ELF-1 (cell line): ENCODE measurements around the gene IGF1.

Source experiments
- DNase-seq: peaks from one replicate; pipeline ENCODE4 v3.0.0-alpha.2; 2016; ENCODE audit warnings: low read depth, low spot score

Gene IGF1

GRCh38 chr12:102497743-102498142 lies 17.4 kb upstream of the IGF1 start:
- no peak for DNase-seq

GRCh38 chr12:102496591-102496990 lies 16.2 kb upstream of the IGF1 start:
- no peak for DNase-seq

DNA sequence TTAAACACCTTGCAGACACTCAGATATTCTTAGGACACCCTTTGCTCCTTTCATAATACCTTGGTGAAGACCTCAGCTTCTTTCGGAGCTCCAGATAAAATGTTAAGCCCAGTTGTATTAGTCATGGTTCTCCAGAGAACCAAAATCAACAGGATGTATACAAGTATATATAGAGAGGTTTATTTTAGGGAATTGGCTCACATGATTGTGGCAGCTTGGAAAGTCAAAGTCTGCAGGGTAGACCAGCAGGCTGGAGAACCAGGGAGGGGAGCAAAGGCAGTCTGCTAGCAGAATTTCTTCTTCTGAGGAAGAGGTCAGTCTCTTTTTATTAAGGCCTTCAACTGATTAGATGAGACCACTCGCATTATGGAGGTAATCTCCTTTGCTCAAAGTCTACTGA lies 6.9 kb upstream of the IGF1 start:
- no peak for DNase-seq

GRCh38 chr12:102486153-102486552 lies 5.8 kb upstream of the IGF1 start:
- DNase-seq = no peak

- DNase-seq = peak; percentile 56
These were observed 4.1 kb upstream of the IGF1 start for GRCh38 chr12:102484428-102484958.

GRCh38 chr12:102484017-102484416 lies 3.7 kb upstream of the IGF1 start:
- no peak for DNase-seq

- no peak for DNase-seq
These were observed 3.1 kb upstream of the IGF1 start for GRCh38 chr12:102483466-102483865.

DNA sequence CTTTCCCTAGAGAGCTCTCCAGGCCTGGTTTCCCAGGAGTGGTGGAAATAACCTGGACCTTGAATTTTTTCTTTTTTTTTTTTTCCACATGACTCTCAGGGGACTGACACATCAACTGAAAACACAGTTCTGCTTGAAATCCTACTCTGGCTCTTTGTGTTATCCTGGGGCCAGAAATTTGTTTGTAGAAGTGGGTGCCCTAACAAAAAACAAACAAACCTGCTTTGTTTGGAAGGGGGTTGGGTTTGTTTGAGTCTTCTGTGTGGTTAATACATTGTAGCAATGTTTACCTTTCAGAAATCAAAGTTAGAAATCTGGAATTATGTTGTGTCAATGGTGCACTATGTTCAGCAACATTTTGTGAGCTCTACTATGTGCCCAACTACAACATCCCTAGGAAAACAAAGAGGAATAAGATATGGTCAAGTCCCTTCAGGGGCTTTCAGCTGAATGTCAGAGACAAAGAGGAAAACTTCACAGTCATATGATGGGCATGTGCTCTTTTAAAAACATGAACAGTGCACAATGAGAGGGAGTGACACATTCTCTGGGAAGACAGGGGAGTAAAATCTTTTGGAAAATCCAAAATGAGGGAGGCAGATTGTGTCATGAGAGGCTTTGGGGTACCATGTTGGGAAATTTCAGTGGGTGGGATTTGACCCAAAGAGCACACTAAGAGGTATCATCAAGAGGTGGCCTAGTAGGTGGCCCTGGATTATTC lies 1.5 kb upstream of the IGF1 start:
- DNase-seq = no peak

DNA sequence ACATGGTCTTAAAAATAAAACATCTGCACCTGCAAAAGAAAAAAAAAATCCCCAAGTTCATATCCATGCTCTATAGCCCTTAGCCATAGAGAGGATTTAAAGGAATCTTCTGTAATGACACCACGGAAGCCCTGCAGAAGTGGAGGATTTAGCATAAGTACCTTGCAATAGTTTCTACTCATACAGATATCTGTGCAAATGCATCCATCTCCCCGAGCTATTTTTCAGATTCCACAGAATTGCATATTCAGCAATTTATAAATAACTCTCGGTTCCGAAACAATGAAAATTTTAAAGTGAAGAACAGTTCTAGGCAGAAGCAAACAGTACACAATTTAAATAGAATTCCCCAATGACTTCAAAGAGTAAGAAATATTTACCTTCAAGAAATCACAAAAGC lies 424 bp downstream of the IGF1 start:
- DNase-seq = no peak

- peak; percentile 42 for DNase-seq
These were observed 1.1 kb downstream of the IGF1 start for GRCh38 chr12:102479099-102479885.

GRCh38 chr12:102478405-102479098 lies 1.8 kb downstream of the IGF1 start:
- peak; percentile 68 for DNase-seq

- DNase-seq = no peak
These were observed 5.0 kb downstream of the IGF1 start for GRCh38 chr12:102475355-102475754.

DNA sequence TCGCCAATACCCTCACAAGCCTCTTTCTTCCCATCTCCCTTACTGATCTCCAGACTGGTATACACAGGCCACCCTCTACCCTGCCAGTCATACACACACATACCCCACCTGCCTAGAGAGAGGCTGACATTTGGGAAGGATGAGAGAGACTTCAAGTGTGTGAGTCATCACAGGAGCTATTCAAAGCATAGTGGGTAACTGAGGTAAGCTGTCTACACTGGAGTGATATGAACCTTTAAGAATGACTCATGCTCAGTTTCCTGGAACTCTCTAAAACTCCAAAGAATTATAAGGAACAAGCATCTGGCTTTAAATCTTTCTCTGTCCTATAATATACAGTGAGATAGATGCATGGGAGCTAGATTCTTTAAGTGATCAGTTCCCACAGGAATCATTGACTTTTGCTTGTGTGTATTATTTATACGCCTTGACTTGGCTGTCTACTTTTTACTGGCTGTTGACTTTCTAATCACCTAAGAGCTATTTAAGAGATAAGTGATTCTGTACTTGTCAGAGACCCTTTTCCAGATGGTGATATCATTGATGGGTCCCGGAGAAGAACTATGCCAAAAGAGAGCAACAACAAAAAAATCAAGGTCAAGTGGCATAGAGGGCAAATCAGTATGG lies 5.8 kb downstream of the IGF1 start:
- no peak for DNase-seq

DNA sequence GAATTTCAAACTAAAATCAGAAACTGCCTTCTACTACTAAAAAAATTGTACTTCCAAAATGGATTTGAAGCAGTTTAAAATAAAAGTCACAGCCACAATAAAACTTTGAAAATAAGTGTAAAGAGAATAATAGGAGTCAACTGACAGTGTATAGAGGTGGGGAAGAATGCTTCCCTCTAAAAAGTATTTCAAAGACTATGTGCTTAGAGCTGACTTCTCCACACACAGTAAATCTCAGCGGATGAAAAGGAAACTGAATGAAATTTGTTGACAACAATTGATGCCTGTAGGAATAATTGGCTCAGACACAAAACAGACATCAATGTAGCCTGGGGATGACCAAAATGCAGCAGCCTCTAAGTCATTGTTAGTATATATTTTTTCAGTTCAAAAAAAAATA lies 7.9 kb downstream of the IGF1 start:
- DNase-seq = no peak

DNA sequence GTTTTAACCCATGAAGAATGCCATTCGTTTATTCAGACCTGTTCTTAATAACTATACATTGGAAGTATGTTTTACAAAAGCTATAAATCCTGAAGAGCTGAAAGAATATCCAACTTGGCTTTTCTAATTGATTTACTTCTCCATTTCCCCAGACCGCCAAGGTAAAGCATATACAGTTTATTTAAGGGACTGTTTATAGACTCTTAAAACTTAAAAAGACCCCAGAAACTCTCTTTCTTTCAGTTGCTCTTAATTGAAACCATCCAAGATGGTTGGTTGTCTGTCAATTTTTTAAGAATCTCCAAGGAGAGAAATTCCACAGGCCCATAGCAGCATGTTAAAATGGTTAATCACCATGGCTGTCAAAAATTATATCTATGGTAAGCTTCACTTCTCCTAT lies 8.8 kb downstream of the IGF1 start:
- DNase-seq = no peak

DNA sequence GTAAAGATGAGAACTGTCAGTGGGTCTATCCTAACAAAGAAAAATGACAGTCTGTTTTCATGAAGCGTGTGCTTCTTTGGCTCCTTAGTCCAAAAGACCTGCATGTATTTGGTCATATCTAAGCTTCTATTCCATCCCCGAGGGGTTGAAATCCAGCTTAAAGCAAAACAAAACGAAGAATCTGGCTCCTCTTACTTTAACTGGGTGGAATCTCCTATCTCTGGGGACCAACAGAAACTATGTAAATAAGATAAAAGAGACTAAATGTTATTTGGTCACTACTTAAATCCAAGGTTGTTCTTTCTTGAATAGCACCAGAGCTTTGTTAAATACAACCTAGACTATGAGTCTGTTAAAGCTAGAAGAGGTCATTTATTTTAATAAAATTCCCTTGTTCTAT lies 9.4 kb downstream of the IGF1 start:
- no peak for DNase-seq

- no peak for DNase-seq
These were observed 12.0 kb downstream of the IGF1 start for GRCh38 chr12:102468261-102468915.

- peak; percentile 19 for DNase-seq
These were observed 14.4 kb downstream of the IGF1 start for GRCh38 chr12:102465762-102466560.

GRCh38 chr12:102463659-102464249 lies 16.6 kb downstream of the IGF1 start:
- DNase-seq = no peak

DNA sequence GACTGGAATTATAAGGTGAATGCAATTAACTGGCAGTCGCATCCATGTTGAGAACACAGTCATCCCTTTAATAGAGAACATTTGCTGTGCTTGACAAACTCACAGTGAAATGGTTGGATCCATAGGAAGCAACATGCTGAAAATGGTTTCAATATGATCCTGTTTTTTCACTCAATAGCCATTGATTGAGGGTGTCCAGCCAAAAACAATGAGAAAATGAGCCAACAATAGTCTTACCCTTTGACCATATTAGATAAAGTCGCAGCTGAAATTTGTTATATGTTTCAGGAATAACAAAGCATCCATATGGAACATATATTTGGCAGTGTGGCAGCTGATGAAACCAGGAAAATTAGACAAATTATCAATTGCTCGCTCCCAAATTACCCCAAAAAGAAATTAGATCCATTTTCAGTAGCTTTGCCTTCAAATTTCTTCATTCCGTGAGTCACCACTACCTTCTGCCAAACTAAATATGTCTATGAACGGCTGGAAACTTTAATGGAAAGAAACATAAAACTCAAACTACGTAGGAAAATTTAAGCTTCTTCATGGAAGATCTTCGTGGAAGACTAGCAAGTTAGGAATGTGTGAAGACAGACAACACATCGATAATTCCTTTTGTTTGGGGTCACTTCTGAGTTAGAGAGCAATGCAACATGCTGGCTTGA lies 17.4 kb downstream of the IGF1 start:
- no peak for DNase-seq
